Mucosa of descending colon (tissue), 3 donors: ENCODE measurements around the gene EDN1. TPM values are rescaled to one million over a fixed set of nuclear protein-coding genes. Genes with fewer than 3 reads are reported as not detected.

Experiments used
- ATAC-seq: fragments of 200-7000 bp; cut with Tn5 transposase; one replicate; pipeline ENCODE4 v1.9.1; 2020; ENCODE audit warnings: mild to moderate bottlenecking, moderate library complexity
- DNase-seq, 3 donors: peaks; one replicate each; pipeline ENCODE4 v3.0.0-alpha.2; 2020
- H3K36me3 ChIP-seq: fragments of 200-600 bp; one replicate; pipeline ENCODE4 v1.8.0; 2021; ENCODE audit warnings: low read depth, mild to moderate bottlenecking
- H3K4me1 ChIP-seq: fragments of 200-600 bp; one replicate; pipeline ENCODE4 v1.8.0; 2021; ENCODE audit warnings: low read depth, mild to moderate bottlenecking
- H3K4me3 ChIP-seq: fragments of 200-600 bp; one replicate; pipeline ENCODE4 v1.8.0; 2021; ENCODE audit warnings: mild to moderate bottlenecking
- H3K9me3 ChIP-seq: fragments of 200-600 bp; one replicate; pipeline ENCODE4 v1.8.0; 2021; ENCODE audit warnings: mild to moderate bottlenecking
- CTCF ChIP-seq: fragments of 200-600 bp; IDR thresholded peaks from one replicate; pipeline ENCODE4 v1.8.0; 2022; ENCODE audit warnings: antibody characterized with exemption, mild to moderate bottlenecking
- intact Hi-C, 2 donors: fragments of 100-400 bp; cut with DNase I in 1 of 2; cut with micrococcal nuclease in 1 of 2; formaldehyde crosslinking; loops; one replicate each; pipeline versions ENCODE4 v1.11.0 to v1.11.1; 2022; cut with DNase I, micrococcal nuclease
- total RNA-seq, 3 donors: library from RNA; stranded (reverse); fragmentation: NEBNext Ultra II Directional in 2 of 3; extraction: Animal tissue kit (Norgen Biotek cat#: 25700) in 2 of 3; gene quantifications; one replicate each; pipeline versions ENCODE4 v1.2.1 to v1.2.4, GENCODE V29; 2021 to 2023
- donor health status: DM: no; HTN: no; CAD: no; lungs with moderate emphysema.
- donor health status: DM: no; HTN: no; CAD: no.
- donor health status: DM: no; HTN: yes; CAD: no.

Gene EDN1
- total RNA-seq, 3 donors from 2014 or later, result 8.4 to 26.5 (median 14.0) TPM

- Histone ChIP-seq H3K4me1 (peaks cover 9% of the 10 kb centered on the region), H3K9me3 (no peaks in the 10 kb centered on the region), H3K36me3 (no peaks in the 10 kb centered on the region), H3K4me3 (no peak overlapping the region)
- DNase-seq (no peak), ATAC-seq (no peak)
- TF ChIP-seq CTCF, result no peak
- intact Hi-C loops, result no loop called here
These were observed 26.8 kb upstream of the EDN1 start for GRCh38 chr6:12263403-12263802.

DNA sequence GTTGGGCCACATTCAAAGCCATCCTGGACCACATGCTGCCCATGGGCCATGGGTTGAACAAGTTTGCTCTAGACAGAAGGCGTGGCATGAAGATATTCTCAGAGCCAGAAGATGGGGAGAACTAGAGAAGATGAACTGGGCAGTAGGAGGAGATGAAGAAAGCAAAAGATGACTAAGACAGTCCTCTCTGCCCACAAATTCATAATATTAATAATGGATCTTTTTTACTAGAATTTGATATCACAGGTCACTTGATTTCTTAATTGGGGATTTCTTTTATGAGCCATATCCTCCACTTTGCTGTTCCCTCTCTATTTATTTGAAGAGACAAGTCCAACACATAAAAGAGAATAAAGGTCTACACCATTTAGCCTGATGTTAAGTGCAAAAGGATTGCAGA is 25.5 kb upstream of the EDN1 start:
- DNase-seq, result no peak

GRCh38 chr6:12265296-12265695 is 24.9 kb upstream of the EDN1 start:
- H3K9me3 ChIP-seq, result no peaks in the 10 kb centered on the region
- intact Hi-C loops, result no loop called here
- no peak for TF ChIP-seq CTCF
- DNase-seq (no peak), ATAC-seq (no peak)
- no peak overlapping the region for H3K4me3 ChIP-seq
- H3K36me3 ChIP-seq, result no peaks in the 10 kb centered on the region
- peaks cover 9% of the 10 kb centered on the region for H3K4me1 ChIP-seq

More for the DNA sequence above, 25.5 kb upstream of the EDN1 start:
- no peak overlapping the region for H3K4me3 ChIP-seq
- TF ChIP-seq CTCF, result no peak
- no peak for ATAC-seq
- H3K4me1 ChIP-seq, result peaks cover 9% of the 10 kb centered on the region
- intact Hi-C loops, result no loop called here
- no peaks in the 10 kb centered on the region for H3K9me3 ChIP-seq
- no peaks in the 10 kb centered on the region for H3K36me3 ChIP-seq

GRCh38 chr6:12265791-12266190 is 24.4 kb upstream of the EDN1 start:
- H3K4me3 ChIP-seq, result no peak overlapping the region
- peaks cover 9% of the 10 kb centered on the region for H3K4me1 ChIP-seq
- intact Hi-C loops, result no loop called here
- no peaks in the 10 kb centered on the region for H3K9me3 ChIP-seq
- no peaks in the 10 kb centered on the region for H3K36me3 ChIP-seq
- no peak for ATAC-seq
- DNase-seq, result no peak
- TF ChIP-seq CTCF, result no peak

GRCh38 chr6:12266571-12266970 is 23.6 kb upstream of the EDN1 start:
- Histone ChIP-seq H3K4me3 (no peak overlapping the region), H3K4me1 (peaks cover 9% of the 10 kb centered on the region), H3K9me3 (peaks cover 3% of the 10 kb centered on the region), H3K36me3 (no peaks in the 10 kb centered on the region)
- DNase-seq (no peak), ATAC-seq (no peak)
- intact Hi-C loops, result no loop called here
- no peak for TF ChIP-seq CTCF

DNA sequence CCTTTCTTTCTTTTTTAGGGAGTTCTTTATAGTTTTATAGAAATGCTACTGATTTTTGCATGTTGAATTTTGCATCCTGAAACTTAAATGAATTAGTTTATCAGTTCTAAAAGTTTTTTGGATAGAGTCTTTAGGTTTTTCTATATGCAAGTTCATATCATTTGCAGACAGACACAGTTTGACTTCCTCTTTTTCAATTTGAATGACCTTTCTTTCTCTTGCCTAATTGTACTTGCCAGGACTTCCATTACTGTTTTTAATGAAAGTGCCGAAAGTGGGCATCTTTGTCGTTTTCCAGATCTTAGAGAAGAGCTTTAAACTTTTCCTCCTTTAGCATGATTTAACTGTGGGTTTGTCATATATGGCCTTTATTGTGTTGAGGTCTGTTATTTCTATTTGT is 21.1 kb upstream of the EDN1 start:
- Histone ChIP-seq H3K4me1 (no peaks in the 10 kb centered on the region), H3K9me3 (peaks cover 10% of the 10 kb centered on the region), H3K36me3 (no peaks in the 10 kb centered on the region), H3K4me3 (no peak overlapping the region)
- ATAC-seq (no peak), DNase-seq (no peak)
- no peak for TF ChIP-seq CTCF
- intact Hi-C loops, result no loop called here
